ENCODE measurements around the gene PALD1.

DNA sequence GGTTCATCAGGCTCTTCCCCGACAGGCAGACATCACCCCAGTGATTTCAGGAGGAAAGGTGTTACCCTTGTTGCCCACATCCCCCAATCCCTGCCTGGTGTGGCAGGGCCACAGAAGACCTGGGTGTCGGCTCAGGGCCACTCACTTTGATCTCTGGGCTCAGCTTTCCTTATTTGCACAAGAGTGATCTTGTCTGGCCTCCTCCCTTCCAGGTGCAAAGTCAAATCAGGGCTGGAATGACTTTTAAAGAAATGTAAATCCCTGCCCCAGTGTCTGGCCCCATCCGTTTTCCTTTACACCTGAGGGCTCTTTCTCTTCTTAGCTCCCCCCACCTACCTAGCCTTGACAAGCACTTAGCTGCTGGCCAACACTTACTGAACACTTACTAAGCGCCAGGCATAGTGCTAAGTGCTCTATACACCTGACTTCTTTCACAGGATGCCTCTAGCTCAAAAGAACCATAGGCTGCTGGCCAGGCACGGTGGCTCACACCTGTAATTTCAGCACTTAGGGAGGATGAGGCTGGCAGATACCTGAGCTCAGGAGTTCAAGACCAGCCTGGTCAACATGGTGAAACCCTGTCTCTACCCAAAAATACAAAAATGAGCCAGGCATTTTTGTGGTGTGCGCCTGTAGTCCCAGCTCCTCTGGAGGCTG is 36.1 kb upstream of the PALD1 start:
- TF ChIP-seq POLR2AphosphoS5 (IDR thresholded peaks at IDR 0.05; ENCODE audit: low read depth, low read length), result no peak
- no peak for TF ChIP-seq POLR2A (IDR thresholded peaks at IDR 0.05; ENCODE audit: borderline replicate concordance, extremely low read depth, insufficient read depth, insufficient read length)
- TF ChIP-seq ZNF274 (IDR thresholded peaks at IDR 0.05; ENCODE audit: low read depth, low read length), result no peak

All from HCT116 (cell line).